Tongue (tissue), 3 donors: ENCODE results near the gene ABLIM1. TPM values are rescaled to one million over a fixed set of nuclear protein-coding genes. Genes with fewer than 3 reads are reported as not detected.

Source experiments
- DNase-seq: peaks from one replicate; pipeline ENCODE4 v3.0.0-alpha.2; 2015
- small RNA-seq: library from RNA; depleted of rRNA; stranded (forward); fragments of <200 nt; gene quantifications from one replicate; pipeline ENCODE3, GENCODE V24; 2014; ENCODE audit warnings: low replicate concordance
- total RNA-seq: library from RNA; depleted of rRNA; stranded (reverse); fragments of >200 nt; gene quantifications from one replicate; pipeline ENCODE4 v1.2.3, GENCODE V29; 2014

Gene ABLIM1
- total RNA-seq, 1 donor from 2014 or later: 70.6 TPM

DNA sequence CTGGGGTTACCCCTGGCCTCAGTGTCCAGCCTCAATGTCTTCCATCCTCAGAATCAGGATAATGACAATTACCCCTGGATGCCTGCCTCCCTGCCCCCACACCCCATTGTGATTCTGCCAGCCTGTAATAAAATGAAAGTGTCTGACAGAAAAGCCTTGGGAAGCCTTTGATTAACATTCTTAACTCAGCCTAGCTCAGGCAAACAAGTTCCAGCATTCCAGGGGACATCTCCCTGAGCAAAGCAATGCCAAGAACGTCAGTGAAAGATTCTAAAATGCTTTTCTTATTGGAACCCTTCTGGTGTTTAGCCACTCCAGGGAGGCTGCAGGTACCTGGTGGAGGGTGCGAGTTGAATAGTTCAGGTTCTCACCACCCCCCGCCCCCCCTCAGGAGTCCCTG, 272.5 kb downstream of the ABLIM1 start:
- no peak for DNase-seq

DNA sequence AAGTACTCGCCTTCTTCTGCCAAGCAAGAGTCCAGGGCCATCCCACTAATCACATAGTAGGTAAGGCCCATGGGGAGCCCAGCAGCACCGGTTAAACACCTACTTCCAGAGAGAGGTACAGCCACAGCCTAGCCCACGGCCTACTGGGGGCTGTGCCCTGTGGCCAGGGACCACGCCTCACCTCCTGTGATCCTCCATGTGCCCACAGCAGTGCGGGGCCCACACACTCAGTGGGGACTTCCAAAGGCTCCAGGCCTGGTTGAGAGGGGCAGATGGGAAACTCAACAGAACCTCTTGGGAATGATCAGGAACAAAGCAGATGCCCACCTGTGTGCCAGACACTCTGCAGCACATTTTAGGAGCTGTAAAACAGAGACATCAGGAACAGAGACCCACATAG, 273.5 kb downstream of the ABLIM1 start:
- no peak for DNase-seq

GRCh38 chr10:114384181-114384580, 273.9 kb downstream of the ABLIM1 start:
- DNase-seq: peak; percentile 83

Small RNA genes lying within 50 kb of the gene (small RNA-seq; reads per million reads assigned to genes)
- gene RN7SL384P: not detected

Other genes starting within 250 kb of the ABLIM1 start
- gene FHIP2A, start 163.5 kb upstream of the ABLIM1 start, total RNA-seq: 30.7 TPM